Gastrocnemius medialis (tissue), 4 donors: ENCODE results near the gene TAPBPL. TPM values are rescaled to one million over a fixed set of nuclear protein-coding genes. Genes with fewer than 3 reads are reported as not detected.

Experiments used
- ATAC-seq, 2 donors: fragments of 150-250 bp; one replicate each; pipeline ENCODE4 v1.9.1; 2016
- DNase-seq, 2 donors: peaks; one replicate each; pipeline ENCODE4 v3.0.0-alpha.2; 2019
- H3K27ac ChIP-seq, 4 donors: fragments of 200-600 bp; sonication (generic); 1 replicate in 1 of 4; 2 replicates in 3 of 4; pipeline ENCODE4 v1.5.1; 2016 to 2018; ENCODE audit warnings: mild to moderate bottlenecking in 2 of 4, moderate library complexity in 1 of 4
- H3K27me3 ChIP-seq, 3 donors: fragments of 200-600 bp; sonication (generic) in 2 of 3; 1 replicate in 1 of 3; 2 replicates in 2 of 3; pipeline versions ENCODE4 v1.5.1 to v1.6.0; 2016 to 2019; ENCODE audit warnings: mild to moderate bottlenecking in 1 of 3, moderate library complexity in 1 of 3
- H3K36me3 ChIP-seq, 2 donors: fragments of 200-600 bp; sonication (generic) in 1 of 2; one replicate each; pipeline ENCODE4 v1.5.1; 2017 to 2018
- H3K4me1 ChIP-seq, 2 donors: fragments of 200-600 bp; sonication (generic) in 1 of 2; one replicate each; pipeline ENCODE4 v1.5.1; 2016 to 2017; ENCODE audit warnings: mild to moderate bottlenecking in 2 of 2
- H3K4me3 ChIP-seq, 4 donors: fragments of 200-600 bp; sonication (generic) in 3 of 4; 1 replicate in 1 of 4; 2 replicates in 3 of 4; pipeline ENCODE4 v1.5.1; 2016 to 2019; ENCODE audit warnings: mild to moderate bottlenecking in 2 of 4
- H3K9me3 ChIP-seq, 3 donors: fragments of 200-600 bp; sonication (generic) in 2 of 3; 1 replicate in 1 of 3; 2 replicates in 2 of 3; pipeline ENCODE4 v1.5.1; 2016 to 2019
- CTCF ChIP-seq, 5 experiments: fragments of 450-650 bp in 3 of 5; fragments of 200-600 bp in 2 of 5; sonication (generic) in 2 of 5; IDR thresholded peaks in 4 of 5; conservative IDR thresholded peaks in 1 of 5; 1 replicate in 4 of 5; 2 replicates in 1 of 5; pipeline ENCODE4 v1.5.1; 2016 to 2019; ENCODE audit warnings: antibody characterized with exemption in 5 of 5, mild to moderate bottlenecking in 3 of 5, moderate library complexity in 3 of 5
- POLR2A ChIP-seq, 2 donors: fragments of 450-650 bp; IDR thresholded peaks; one replicate each; pipeline ENCODE4 v1.6.1; 2017; ENCODE audit warnings: antibody characterized with exemption in 2 of 2, mild to moderate bottlenecking in 2 of 2, moderate library complexity in 2 of 2
- in situ Hi-C, 4 donors: fragments of 200-750 bp; cut with MboI; loops; one replicate each; pipeline versions ENCODE4 v1.15.0 to v1.8.0; 2017; ENCODE audit warnings: low sequenced_read_pairs in 4 of 4
- intact Hi-C: fragments of 100-400 bp; cut with DNase I; formaldehyde crosslinking; loops from one replicate; pipeline ENCODE4 v1.15.1; 2023; ENCODE audit warnings: low total_unique reads
- total RNA-seq, 4 donors: library from RNA; depleted of rRNA; stranded (reverse); fragments of >200 nt; gene quantifications; one replicate each; pipeline versions ENCODE4 v1.1.0 to v1.2.3, GENCODE V29; 2016

Gene TAPBPL
- total RNA-seq, 4 donors from 2014 or later = 3.8 to 8.6 (median 5.8) TPM

GRCh38 chr12:6416596-6416995 is 35.2 kb upstream of the TAPBPL start:
- in situ Hi-C loops (loop anchor here in 1 of 4 donors (25.0 kb wide), 1 partner anchor 121 kb away; the partner anchor contains the start of gene GAPDH), intact Hi-C loops (no loop called here)
- Histone ChIP-seq H3K9me3 (no peaks in the 10 kb centered on the region), H3K27me3 (no peaks in the 10 kb centered on the region), H3K36me3 (no peaks in the 10 kb centered on the region), H3K27ac (no peak overlapping the region), H3K4me1 (no peaks in the 10 kb centered on the region), H3K4me3 (no peak overlapping the region)
- ATAC-seq (no peak), DNase-seq (no peak)
- TF ChIP-seq CTCF (IDR thresholded peaks at IDR 0.05 in 4 of 5, conservative IDR thresholded peaks at IDR 0.05 in 1 of 5) (no peak), POLR2A (IDR thresholded peaks at IDR 0.05) (no peak)

GRCh38 chr12:6418796-6419195 is 33.0 kb upstream of the TAPBPL start:
- Histone ChIP-seq H3K4me3 (no peak overlapping the region), H3K27ac (no peak overlapping the region), H3K4me1 (peaks cover 0 to 2% of the 10 kb centered on the region in 2 donors), H3K36me3 (no peaks in the 10 kb centered on the region), H3K27me3 (no peaks in the 10 kb centered on the region), H3K9me3 (no peaks in the 10 kb centered on the region)
- in situ Hi-C loops = loop anchor here in 1 of 4 donors (25.0 kb wide), 1 partner anchor 119 kb away; the partner anchor contains the start of gene GAPDH
- TF ChIP-seq POLR2A (IDR thresholded peaks at IDR 0.05) (no peak), CTCF (IDR thresholded peaks at IDR 0.05 in 4 of 5, conservative IDR thresholded peaks at IDR 0.05 in 1 of 5) (no peak)
- ATAC-seq = no peak
- no peak for DNase-seq
- intact Hi-C loops = no loop called here

GRCh38 chr12:6420364-6420763 is 31.5 kb upstream of the TAPBPL start:
- in situ Hi-C loops = loop anchor here in 3 of 4 donors (5.0 to 25.0 kb wide), 3 partner anchors 42 to 124 kb away; partner anchors contain the start of gene GAPDH (in 1 of the 3)
- TF ChIP-seq POLR2A (IDR thresholded peaks at IDR 0.05) = no peak
- TF ChIP-seq CTCF (IDR thresholded peaks at IDR 0.05 in 4 of 5, conservative IDR thresholded peaks at IDR 0.05 in 1 of 5) = no peak
- H3K9me3 ChIP-seq = no peaks in the 10 kb centered on the region
- DNase-seq (no peak), ATAC-seq (no peak)
- no peaks in the 10 kb centered on the region for H3K36me3 ChIP-seq
- H3K27ac ChIP-seq = no peak overlapping the region
- no peaks in the 10 kb centered on the region for H3K27me3 ChIP-seq
- peaks cover 0 to 5% of the 10 kb centered on the region in 2 donors for H3K4me1 ChIP-seq
- no peak overlapping the region for H3K4me3 ChIP-seq
- intact Hi-C loops = no loop called here

GRCh38 chr12:6423267-6424007 is 28.4 kb upstream of the TAPBPL start:
- intact Hi-C loops = loop anchor here (1.0 kb wide), 3 partner anchors 42 to 133 kb away; partner anchors contain the start of gene IFFO1

More at GRCh38 chr12:6423267-6424007, 28.4 kb upstream of the TAPBPL start:
- H3K4me3 ChIP-seq = no peak overlapping the region
- H3K4me1 ChIP-seq = peaks cover 0 to 5% of the 10 kb centered on the region in 2 donors
- H3K27me3 ChIP-seq = no peaks in the 10 kb centered on the region
- no peaks in the 10 kb centered on the region for H3K9me3 ChIP-seq
- peak overlapping the region in 2 of 4 donors; percentile 30 to 56 for H3K27ac ChIP-seq
- ATAC-seq (peak; percentile 98 to 99), DNase-seq (peak; percentile 77 to 90)
- in situ Hi-C loops = loop anchor here in 3 of 4 donors (5.0 to 25.0 kb wide), 3 partner anchors 39 to 121 kb away; partner anchors contain the start of gene GAPDH (in 1 of the 3)
- TF ChIP-seq CTCF (IDR thresholded peaks at IDR 0.05 in 4 of 5, conservative IDR thresholded peaks at IDR 0.05 in 1 of 5) (peak; percentile 88 to 94 (median 91)), POLR2A (IDR thresholded peaks at IDR 0.05) (no peak)
- no peaks in the 10 kb centered on the region for H3K36me3 ChIP-seq
